Stimulated activated CD8-positive, alpha-beta memory T cell treated with anti-CD3 and anti-CD28 coated beads, Interleukin-12 subunit alpha, Interleukin-12 subunit beta, amount 100 ng/mL, for 1 hour (primary cell): ENCODE measurements around the gene SMARCAL1.
"Not testable (repeated sequence)": the region's sequence is repeated elsewhere in the genome, so short reads cannot be mapped to it uniquely, and the experiment has no call there.

Experiments used
- DNase-seq: peaks from one replicate; pipeline ENCODE4 v3.0.0-alpha.2; 2020; ENCODE audit warnings: low read depth

SMARCAL1 gene

DNA sequence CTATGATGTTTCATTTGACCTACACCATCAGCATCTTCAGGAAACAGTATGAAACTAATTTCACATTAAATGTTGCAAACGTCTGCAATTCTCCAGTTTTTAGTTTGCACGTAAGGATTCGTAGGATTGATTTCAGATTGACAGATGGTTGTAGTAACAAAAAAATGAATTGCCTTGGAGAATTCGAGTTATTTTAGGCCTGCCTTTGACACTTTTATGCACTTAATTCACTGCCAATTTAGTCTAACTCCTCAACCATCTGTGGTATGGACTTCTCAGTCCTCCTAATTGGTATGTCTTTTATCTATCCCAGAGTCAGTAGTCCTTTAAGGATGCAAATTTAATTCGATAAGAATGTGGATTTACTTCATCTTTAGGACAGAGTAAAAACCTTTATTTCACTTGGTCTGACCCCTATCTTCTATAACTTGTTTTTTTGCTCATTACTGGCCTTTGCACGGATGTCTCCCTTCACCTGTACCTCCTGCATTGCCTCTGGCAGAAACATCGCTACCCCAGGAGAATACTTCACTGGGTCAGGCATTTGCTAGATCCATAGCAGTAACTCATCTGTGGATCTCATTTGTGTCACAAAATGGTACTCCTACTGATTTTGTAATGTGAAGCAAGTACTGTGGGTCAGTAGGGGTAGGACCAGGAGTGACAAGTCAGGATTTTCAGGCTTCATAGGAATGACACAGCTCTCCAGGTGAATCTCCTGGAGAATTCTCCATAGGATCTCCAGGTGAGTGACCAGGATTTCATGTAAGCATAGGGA, 90.3 kb downstream of the SMARCAL1 start:
- no peak for DNase-seq

GRCh38 chr2:216503159-216503629, 90.9 kb downstream of the SMARCAL1 start:
- DNase-seq = no peak

DNA sequence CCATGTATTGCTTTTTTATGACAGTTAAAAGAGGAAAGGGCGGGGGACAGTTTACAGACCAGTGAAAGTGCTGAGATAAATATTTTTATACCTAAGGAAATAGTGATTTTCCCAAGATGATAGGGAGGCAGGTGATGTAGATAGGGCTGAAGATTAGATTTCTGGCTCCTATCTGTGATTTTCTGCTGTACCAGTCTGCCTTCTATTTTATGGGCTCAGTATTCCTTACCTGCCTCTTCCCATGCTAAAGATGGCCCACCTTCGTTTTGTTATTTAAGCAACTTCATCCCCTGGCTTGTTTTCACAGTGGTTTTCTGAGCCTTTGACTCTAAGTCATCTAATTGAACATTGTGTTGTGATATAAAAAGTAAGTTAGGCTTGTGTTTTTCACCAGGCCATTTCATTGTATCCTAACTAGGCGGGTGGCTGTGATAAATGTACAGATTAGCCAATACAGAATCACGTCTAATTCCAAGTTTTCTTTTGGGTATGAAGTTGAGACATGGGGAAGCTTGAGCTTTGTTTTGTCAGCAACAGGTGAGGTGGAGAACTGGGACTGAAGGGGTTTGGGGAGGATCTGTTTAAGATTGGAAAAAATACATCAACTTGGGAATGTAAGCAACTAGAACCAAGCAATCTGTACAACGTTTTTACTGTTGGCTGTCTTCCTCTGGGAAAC, 91.6 kb downstream of the SMARCAL1 start:
- no peak for DNase-seq

- DNase-seq = no peak
Measured at GRCh38 chr2:216504376-216504762, 92.1 kb downstream of the SMARCAL1 start.

- DNase-seq = no peak
Measured at GRCh38 chr2:216505133-216506106, 93.1 kb downstream of the SMARCAL1 start.

- no peak for DNase-seq
Measured at GRCh38 chr2:216507220-216508160, 95.2 kb downstream of the SMARCAL1 start.

GRCh38 chr2:216508229-216508628, 95.9 kb downstream of the SMARCAL1 start:
- no peak for DNase-seq

- DNase-seq = no peak
Measured at GRCh38 chr2:216516730-216517350, 104.6 kb downstream of the SMARCAL1 start.

GRCh38 chr2:216517447-216518225, 105.4 kb downstream of the SMARCAL1 start:
- DNase-seq = no peak

DNA sequence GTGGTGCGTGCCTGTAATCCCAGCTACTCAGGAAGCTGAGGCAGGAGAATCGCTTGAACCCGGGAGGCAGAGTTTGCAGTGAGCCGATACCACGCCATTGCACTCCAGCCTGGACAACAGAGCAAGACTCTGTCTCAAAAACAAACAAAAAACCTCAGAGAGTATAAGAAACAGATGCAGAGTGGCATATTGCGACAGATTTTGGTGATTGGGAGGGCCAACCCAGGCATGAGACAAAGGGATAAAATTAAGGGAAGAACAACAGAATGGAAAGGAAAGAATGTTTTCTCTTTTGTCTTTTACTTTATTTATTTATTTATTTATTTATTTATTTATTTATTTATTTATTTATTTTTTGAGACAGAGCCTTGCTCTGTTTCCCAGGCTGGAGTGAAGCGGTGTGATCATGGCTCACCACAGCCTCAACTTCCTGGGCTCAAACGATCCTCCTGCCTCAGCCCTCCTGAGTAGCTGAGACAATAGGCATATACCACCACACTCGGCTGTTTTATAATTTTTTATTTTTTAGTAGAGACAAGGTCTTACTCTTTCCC, 106.4 kb downstream of the SMARCAL1 start:
- not testable (repeated sequence) for DNase-seq

DNA sequence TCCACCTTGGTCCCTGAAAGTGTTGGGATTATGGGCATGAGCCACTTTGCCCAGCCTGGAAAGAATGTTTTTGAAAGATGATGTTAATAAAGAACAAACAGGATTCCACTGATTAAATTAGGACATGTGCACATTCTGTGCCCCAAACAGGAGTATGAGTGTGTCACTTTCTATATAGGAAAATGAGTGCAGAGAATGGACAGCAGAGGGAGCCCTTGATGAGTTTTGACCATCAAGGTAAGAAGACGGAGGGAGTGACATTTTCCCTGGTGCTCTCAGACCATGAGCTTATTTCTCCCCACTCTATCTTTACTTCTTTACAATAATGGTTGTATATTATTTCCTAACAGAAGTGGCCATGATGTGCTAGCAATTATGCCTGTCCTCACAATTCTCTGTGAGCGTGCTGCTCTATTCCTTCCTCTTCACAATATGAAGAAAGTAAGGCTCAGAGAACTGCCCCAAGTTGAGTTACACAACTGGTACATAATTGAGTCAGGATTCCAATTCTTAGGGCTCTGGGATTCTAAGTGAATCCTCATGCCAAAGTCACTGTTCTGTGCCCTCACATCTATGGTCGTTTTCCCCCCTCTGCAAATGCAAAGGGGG, 107.0 kb downstream of the SMARCAL1 start:
- DNase-seq = peak; percentile 24

DNA sequence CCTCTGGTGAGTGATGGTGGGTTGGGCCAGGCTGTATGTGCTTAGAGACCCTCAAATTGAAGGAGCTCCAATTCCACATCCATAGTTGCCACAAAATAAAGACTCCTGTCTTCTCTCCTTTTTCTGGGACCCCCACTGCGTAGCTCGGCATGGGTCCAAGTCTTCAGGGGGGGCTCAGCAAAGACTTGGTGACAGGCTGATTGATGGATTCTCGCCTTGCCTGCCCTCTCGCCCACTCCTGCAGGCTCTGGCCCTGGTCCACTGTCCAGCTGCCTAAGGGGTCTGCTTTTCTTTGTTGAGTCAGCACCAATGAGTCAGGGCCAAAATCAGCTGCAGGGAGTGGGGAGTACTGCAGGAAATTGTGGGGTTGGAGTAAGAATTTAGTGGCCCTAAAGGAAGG, 107.8 kb downstream of the SMARCAL1 start:
- no peak for DNase-seq

DNA sequence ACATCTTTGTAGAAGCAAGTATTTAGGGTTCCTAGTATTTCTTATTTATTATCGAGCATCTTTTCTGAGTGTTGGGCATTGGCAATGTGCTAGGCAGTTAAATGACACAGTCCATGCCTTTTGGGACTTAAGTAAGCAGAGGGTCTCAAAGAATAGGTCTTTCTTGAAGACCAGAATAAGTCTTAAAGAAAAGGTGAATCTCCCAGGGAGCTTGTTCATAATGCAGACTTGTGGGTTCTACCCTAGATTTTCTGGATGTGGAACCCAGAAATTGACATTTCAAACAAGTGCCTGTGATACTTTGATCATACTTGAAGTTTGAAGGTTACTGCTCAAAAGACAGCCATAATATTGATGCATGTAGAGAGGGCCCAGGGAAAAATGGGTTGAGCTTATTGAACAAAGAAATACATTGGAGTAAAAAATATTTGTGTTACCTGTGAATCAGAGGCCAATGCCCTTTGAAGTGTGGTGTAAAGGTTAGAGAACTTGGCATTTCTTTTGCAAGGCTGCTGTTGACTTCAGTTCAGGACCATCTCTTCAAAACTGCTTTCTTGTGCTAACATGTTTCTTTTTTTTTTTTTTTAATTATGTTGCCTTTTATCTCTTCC, 110.7 kb downstream of the SMARCAL1 start:
- no peak for DNase-seq

DNA sequence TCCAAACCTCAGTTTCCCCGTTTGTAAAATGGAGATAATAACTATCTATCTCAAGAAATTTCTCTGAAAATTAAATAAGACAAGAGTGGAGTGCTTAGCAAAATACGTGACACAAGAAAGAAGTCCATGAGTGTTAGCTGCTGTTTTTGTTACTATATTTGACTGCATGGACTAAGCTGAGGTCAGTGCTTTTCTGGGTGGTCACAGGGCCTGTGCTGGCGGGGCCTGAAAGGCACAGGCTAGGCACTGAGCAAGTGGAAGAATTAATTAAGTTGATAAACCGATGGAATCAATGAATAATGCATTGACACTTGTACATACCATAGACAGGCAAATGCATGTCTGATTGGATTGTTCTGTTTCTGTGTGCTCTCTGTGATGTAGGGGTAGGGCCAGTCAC, 113.7 kb downstream of the SMARCAL1 start:
- DNase-seq = no peak

DNA sequence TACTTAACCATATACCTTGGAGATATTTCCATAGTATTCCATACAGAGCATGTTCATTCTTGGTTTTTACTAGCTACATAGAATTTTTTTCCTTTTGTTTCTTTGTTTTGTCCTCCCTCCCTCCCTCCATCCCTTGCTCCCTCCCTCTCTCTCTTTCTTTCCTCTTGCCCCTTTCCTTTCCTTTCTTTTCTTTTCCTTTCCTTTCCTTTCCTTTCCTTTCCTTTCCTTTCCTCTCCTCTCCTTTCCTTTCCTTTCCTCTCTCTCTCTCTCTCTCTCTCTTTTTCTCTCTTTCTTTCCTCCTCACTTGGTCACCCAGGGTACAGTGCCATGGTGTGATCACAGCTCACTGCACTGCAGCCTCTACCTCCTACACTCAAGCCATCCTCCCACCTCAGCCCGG, 114.7 kb downstream of the SMARCAL1 start:
- no peak for DNase-seq

- DNase-seq = no peak
Measured at GRCh38 chr2:216527600-216527999, 115.3 kb downstream of the SMARCAL1 start.

- DNase-seq = no peak
Measured at GRCh38 chr2:216532562-216532961, 120.3 kb downstream of the SMARCAL1 start.
